ENCODE results near the gene ADCY4. TPM values are rescaled to one million over a fixed set of nuclear protein-coding genes. Genes with fewer than 3 reads are reported as not detected.

Gene ADCY4
- total and polyA plus RNA-seq, 2 of the 13 experiments (the other 11 are each of a cell fraction or from before 2014, with no cell fraction given), result 0.03 TPM; not detected in 1

- 0 out of 2 replicates have a peak, but pooled peaks have one; percentile 9 for TF ChIP-seq TEF (CRISPR knock-in tag; IDR thresholded peaks at IDR 0.05)
- peak; percentile 38; the same call in 1 of the 2 replicates for TF ChIP-seq NFAT5 (CRISPR knock-in tag; IDR thresholded peaks at IDR 0.05)
- TF ChIP-seq AKAP8 (CRISPR knock-in tag; IDR thresholded peaks at IDR 0.05), result no peak; the same call in 1 of the 2 replicates
- TF ChIP-seq ZFP36L1 (CRISPR knock-in tag; IDR thresholded peaks at IDR 0.05), result peak; percentile 70; the same call in 1 of the 2 replicates
- no peak for TF ChIP-seq ZNF34 (CRISPR knock-in tag; IDR thresholded peaks at IDR 0.05; ENCODE audit: borderline replicate concordance)
- TF ChIP-seq, protein P1, sequence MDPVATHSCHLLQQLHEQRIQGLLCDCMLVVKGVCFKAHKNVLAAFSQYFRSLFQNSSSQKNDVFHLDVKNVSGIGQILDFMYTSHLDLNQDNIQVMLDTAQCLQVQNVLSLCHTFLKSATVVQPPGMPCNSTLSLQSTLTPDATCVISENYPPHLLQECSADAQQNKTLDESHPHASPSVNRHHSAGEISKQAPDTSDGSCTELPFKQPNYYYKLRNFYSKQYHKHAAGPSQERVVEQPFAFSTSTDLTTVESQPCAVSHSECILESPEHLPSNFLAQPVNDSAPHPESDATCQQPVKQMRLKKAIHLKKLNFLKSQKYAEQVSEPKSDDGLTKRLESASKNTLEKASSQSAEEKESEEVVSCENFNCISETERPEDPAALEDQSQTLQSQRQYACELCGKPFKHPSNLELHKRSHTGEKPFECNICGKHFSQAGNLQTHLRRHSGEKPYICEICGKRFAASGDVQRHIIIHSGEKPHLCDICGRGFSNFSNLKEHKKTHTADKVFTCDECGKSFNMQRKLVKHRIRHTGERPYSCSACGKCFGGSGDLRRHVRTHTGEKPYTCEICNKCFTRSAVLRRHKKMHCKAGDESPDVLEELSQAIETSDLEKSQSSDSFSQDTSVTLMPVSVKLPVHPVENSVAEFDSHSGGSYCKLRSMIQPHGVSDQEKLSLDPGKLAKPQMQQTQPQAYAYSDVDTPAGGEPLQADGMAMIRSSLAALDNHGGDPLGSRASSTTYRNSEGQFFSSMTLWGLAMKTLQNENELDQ (CRISPR knock-in tag; IDR thresholded peaks at IDR 0.05; ENCODE audit: borderline replicate concordance), result peak; percentile 83
- no peak for TF ChIP-seq HNF1A (IDR thresholded peaks at IDR 0.05; ENCODE audit: low read depth)
- peak; percentile 37; the same call in 1 of the 2 replicates for TF ChIP-seq HNF1A (CRISPR knock-in tag; IDR thresholded peaks at IDR 0.05; ENCODE audit: borderline replicate concordance)
- TF ChIP-seq SIN3A (IDR thresholded peaks at IDR 0.05; ENCODE audit: borderline replicate concordance, low read depth, low read length), result peak; percentile 88; the same call in 1 of the 2 replicates
- 0 out of 2 replicates have a peak, but pooled peaks have one; percentile 6 for TF ChIP-seq ZSCAN9 (CRISPR knock-in tag; IDR thresholded peaks at IDR 0.05; ENCODE audit: borderline replicate concordance)
- no peak for TF ChIP-seq ZNF382 (CRISPR knock-in tag; IDR thresholded peaks at IDR 0.05; ENCODE audit: borderline replicate concordance)
- TF ChIP-seq, protein P2, sequence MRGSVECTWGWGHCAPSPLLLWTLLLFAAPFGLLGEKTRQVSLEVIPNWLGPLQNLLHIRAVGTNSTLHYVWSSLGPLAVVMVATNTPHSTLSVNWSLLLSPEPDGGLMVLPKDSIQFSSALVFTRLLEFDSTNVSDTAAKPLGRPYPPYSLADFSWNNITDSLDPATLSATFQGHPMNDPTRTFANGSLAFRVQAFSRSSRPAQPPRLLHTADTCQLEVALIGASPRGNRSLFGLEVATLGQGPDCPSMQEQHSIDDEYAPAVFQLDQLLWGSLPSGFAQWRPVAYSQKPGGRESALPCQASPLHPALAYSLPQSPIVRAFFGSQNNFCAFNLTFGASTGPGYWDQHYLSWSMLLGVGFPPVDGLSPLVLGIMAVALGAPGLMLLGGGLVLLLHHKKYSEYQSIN (CRISPR knock-in tag; IDR thresholded peaks at IDR 0.05; ENCODE audit: borderline replicate concordance), result no peak
- 0 out of 2 replicates have a peak, but pooled peaks have one; percentile 66 for TF ChIP-seq ZSCAN12 (CRISPR knock-in tag; IDR thresholded peaks at IDR 0.05)
These were observed 32.0 kb upstream of the ADCY4 start (continued) for GRCh38 chr14:24366721-24367513.

Data from HepG2 (cell line).